HCT116 (cell line): Measurements from ENCODE around the gene TFCP2L1. TPM values are rescaled to one million over a fixed set of nuclear protein-coding genes. Genes with fewer than 3 reads are reported as not detected.

Experiments used
- ATAC-seq: fragments of 200-7000 bp; cut with Tn5 transposase; 2 replicates; pipeline ENCODE4 v1.9.1; 2020; ENCODE audit warnings: mild to moderate bottlenecking, moderate library complexity
- BruUV-seq: library from RNA; stranded (reverse); fragments of 400-500 nt; replicated peaks from 2 replicates; lab custom pipeline; 2021; lab: Mats Ljungman, UMichigan
- CTCF ChIA-PET: fragments of 300-600 bp; sonication (Branson Sonifier 250); formaldehyde crosslinking; loops from one replicate; lab custom pipeline; 2021; ENCODE audit warnings: antibody characterized with exemption; lab: Charles Lee
- POLR2A ChIA-PET: fragments of 300-600, 350-600 bp; sonication (Branson Sonifier 250); formaldehyde crosslinking; loops from one replicate; lab custom pipeline; 2021; ENCODE audit warnings: antibody characterized with exemption; lab: Charles Lee
- RAD21 ChIA-PET, 2 experiments: fragments of 300-600 bp; sonication (Branson Sonifier 250); formaldehyde crosslinking; loops; one replicate each; lab custom pipeline; 2023; ENCODE audit warnings: low total read pairs in 2 of 2; ENCODE audit not compliant: uncharacterized antibody in 2 of 2, unreplicated experiment in 2 of 2, low non-redundant PET in 1 of 2; lab: Charles Lee
- DNase-seq: peaks from one replicate; pipeline ENCODE4 v3.0.0-alpha.2; 2010; ENCODE audit warnings: low read depth, low spot score
- H2AFZ ChIP-seq: fragments of 200-600 bp; shearing (Covaris generic), sonication (generic); 2 replicates; pipeline ENCODE4 v1.6.1; 2017; ENCODE audit warnings: low read depth, mixed run types, mixed read lengths, antibody characterized with exemption, low read length; ENCODE audit not compliant: poor library complexity, severe bottlenecking
- H3K27ac ChIP-seq: 2 replicates; pipeline ENCODE4 v1.5.1; 2012; ENCODE audit warnings: low read depth, low read length
- H3K27me3 ChIP-seq: fragments of 200-600 bp; sonication (generic); 2 replicates; pipeline ENCODE4 v1.6.1; 2016; ENCODE audit warnings: mixed run types, low read length, mixed read lengths; ENCODE audit not compliant: insufficient read depth
- H3K36me3 ChIP-seq, 2 experiments: fragments of 200-500 bp in 1 of 2; fragments of 200-600 bp in 1 of 2; sonication (Bioruptor generic) in 1 of 2; sonication (generic) in 1 of 2; 2 replicates each; pipeline versions ENCODE4 v1.5.1 to v1.6.1; 2014 to 2016; ENCODE audit warnings: low read length in 2 of 2, inconsistent platforms in 1 of 2, mixed read lengths in 1 of 2, mixed run types in 1 of 2; ENCODE audit not compliant: insufficient read depth in 2 of 2, control insufficient read depth in 1 of 2
- H3K4me1 ChIP-seq, 2 experiments: fragments of 200-600 bp in 1 of 2; sonication (generic) in 1 of 2; 2 replicates each; pipeline versions ENCODE4 v1.5.1 to v1.6.1; 2012 to 2017; ENCODE audit warnings: low read length in 2 of 2, inconsistent platforms in 1 of 2, mild to moderate bottlenecking in 1 of 2, mixed read lengths in 1 of 2, mixed run types in 1 of 2, moderate library complexity in 1 of 2; ENCODE audit not compliant: insufficient read depth in 2 of 2, control insufficient read depth in 1 of 2
- H3K4me2 ChIP-seq: fragments of 200-600 bp; sonication (generic); 2 replicates; pipeline ENCODE4 v1.6.1; 2017; ENCODE audit warnings: mixed run types, low read length, mixed read lengths
- H3K4me3 ChIP-seq, 2 experiments: fragments of 200-600 bp in 1 of 2; sonication (generic) in 1 of 2; replicated peaks in 1 of 2; 2 replicates each; pipeline ENCODE4 v1.5.1; 2011 to 2016; ENCODE audit warnings: low read length in 2 of 2, control low read depth in 1 of 2, low read depth in 1 of 2, mild to moderate bottlenecking in 1 of 2, mixed read lengths in 1 of 2, mixed run types in 1 of 2
- H3K79me2 ChIP-seq: fragments of 200-600 bp; sonication (generic); 2 replicates; pipeline ENCODE4 v1.6.1; 2017; ENCODE audit warnings: mild to moderate bottlenecking, mixed run types, low read length, moderate library complexity, mixed read lengths; ENCODE audit not compliant: insufficient read depth
- H3K9ac ChIP-seq: fragments of 200-600 bp; sonication (generic); 2 replicates; pipeline ENCODE4 v1.6.1; 2016; ENCODE audit warnings: low read length, mixed read lengths
- H3K9me2 ChIP-seq: fragments of 200-600 bp; sonication (generic), shearing (Covaris generic); 2 replicates; pipeline ENCODE4 v1.6.1; 2017; ENCODE audit warnings: mixed run types, mild to moderate bottlenecking, moderate library complexity; ENCODE audit not compliant: insufficient read depth
- H3K9me3 ChIP-seq, 2 experiments: fragments of 200-500 bp in 1 of 2; fragments of 200-600 bp in 1 of 2; sonication (Bioruptor generic) in 1 of 2; sonication (generic) in 1 of 2; 2 replicates each; pipeline ENCODE4 v1.6.1; 2014 to 2017; ENCODE audit warnings: low read length in 2 of 2, mixed read lengths in 2 of 2, inconsistent platforms in 1 of 2, low read depth in 1 of 2, mild to moderate bottlenecking in 1 of 2, mixed run types in 1 of 2, moderate library complexity in 1 of 2; ENCODE audit not compliant: control insufficient read depth in 1 of 2, insufficient read depth in 1 of 2
- H4K20me1 ChIP-seq: fragments of 200-600 bp; sonication (generic), shearing (Covaris generic); 2 replicates; pipeline ENCODE4 v1.6.1; 2017; ENCODE audit warnings: mixed run types, mild to moderate bottlenecking, moderate library complexity; ENCODE audit not compliant: insufficient read depth
- CBX3 ChIP-seq: IDR thresholded peaks from 2 replicates; pipeline ENCODE4 v1.6.1; 2012; ENCODE audit warnings: low read depth
- CTCF ChIP-seq, 3 experiments: fragments of 200-600 bp in 1 of 3; sonication (generic) in 1 of 3; IDR thresholded peaks in 2 of 3; conservative IDR thresholded peaks in 1 of 3; 2 replicates each; pipeline ENCODE4 v1.5.1; 2012 to 2017; ENCODE audit warnings: low read depth in 2 of 3, low read length in 2 of 3, antibody characterized with exemption in 1 of 3, borderline replicate concordance in 1 of 3, control low read depth in 1 of 3, mild to moderate bottlenecking in 1 of 3, mixed read lengths in 1 of 3, mixed run types in 1 of 3, moderate library complexity in 1 of 3; ENCODE audit not compliant: insufficient read depth in 1 of 3
- EZH2 ChIP-seq: fragments of 200-600 bp; sonication (generic); IDR thresholded peaks from 2 replicates; pipeline ENCODE4 v1.6.1; 2017; ENCODE audit warnings: antibody characterized with exemption, mixed run types
- JUND ChIP-seq: IDR thresholded peaks from 2 replicates; pipeline ENCODE4 v1.6.1; 2012
- MAX ChIP-seq: IDR thresholded peaks from 2 replicates; pipeline ENCODE4 v1.6.1; 2012
- POLR2A ChIP-seq: IDR thresholded peaks from 2 replicates; pipeline ENCODE4 v1.7.0; 2011; ENCODE audit warnings: borderline replicate concordance; ENCODE audit not compliant: insufficient read depth, insufficient read length; ENCODE audit errors: extremely low read depth
- SIN3A ChIP-seq: IDR thresholded peaks from 2 replicates; pipeline ENCODE4 v1.6.1; 2012; ENCODE audit warnings: low read depth
- ZBTB33 ChIP-seq: IDR thresholded peaks from 2 replicates; pipeline ENCODE4 v1.6.1; 2011; ENCODE audit warnings: mild to moderate bottlenecking, low read length, moderate library complexity; ENCODE audit not compliant: insufficient replicate concordance; ENCODE audit errors: extremely low read depth
- ZFX ChIP-seq: fragments of 450-650 bp; IDR thresholded peaks from 2 replicates; pipeline ENCODE4 v1.6.1; 2017
- ZNF274 ChIP-seq: fragments of 200-500 bp; sonication (Bioruptor generic); IDR thresholded peaks from 2 replicates; pipeline ENCODE4 v1.6.1; 2014; ENCODE audit warnings: mild to moderate bottlenecking, low read depth, low read length, inconsistent platforms
- intact Hi-C: fragments of 100-400 bp; cut with micrococcal nuclease; formaldehyde crosslinking; loops from 2 replicates; pipeline ENCODE4 v1.10.0; 2022
- total RNA-seq: library from RNA; stranded (reverse); gene quantifications from one replicate; pipeline ENCODE4 v1.2.1, GENCODE V29; 2021; ENCODE audit not compliant: unreplicated experiment

TFCP2L1 gene
- total RNA-seq, 1 experiment from 2014 or later: 8.4 TPM

- no peaks in the 10 kb centered on the region for H3K27me3 ChIP-seq
- no peak overlapping the region for H3K4me3 ChIP-seq
- no peak overlapping the region for H3K9ac ChIP-seq
- H3K9me3 ChIP-seq: no peaks in the 10 kb centered on the region
- ATAC-seq: no peak
- DNase-seq: no peak
- no peak for TF ChIP-seq CBX3
- no peak for TF ChIP-seq ZNF274
- no peak for TF ChIP-seq CTCF (IDR thresholded peaks at IDR 0.05 in 2 of 3, conservative IDR thresholded peaks at IDR 0.05 in 1 of 3; ENCODE audit: borderline replicate concordance in 1 of 3, insufficient read depth in 1 of 3, low read depth in 2 of 3, low read length in 2 of 3)
- TF ChIP-seq ZBTB33: no peak
- no peak for TF ChIP-seq JUND
- no peak for TF ChIP-seq SIN3A
- TF ChIP-seq MAX: no peak
- no peak for TF ChIP-seq ZFX
- no peak for TF ChIP-seq POLR2A
- no peak for TF ChIP-seq EZH2
- no peaks in the 10 kb centered on the region for H3K36me3 ChIP-seq
- H3K4me1 ChIP-seq: no peaks in the 10 kb centered on the region
- intact Hi-C loops: no loop called here
- BruUV-seq: no TSS peak
- H3K9me2 ChIP-seq: no peaks in the 10 kb centered on the region
- no peaks in the 10 kb centered on the region for H4K20me1 ChIP-seq
- ChIA-PET POLR2A (no interaction called here), CTCF (interaction anchor here (1.0 to 1.8 kb wide), 2 partner anchors 196 to 240 kb away, joined by 3 to 9 read pairs; no protein-coding TSS in a partner anchor), RAD21 (no interaction called here)
- no peak overlapping the region for H3K27ac ChIP-seq
- no peak overlapping the region for H2AFZ ChIP-seq
- no peak overlapping the region for H3K4me2 ChIP-seq
- no peaks in the 10 kb centered on the region for H3K79me2 ChIP-seq
These were observed 39.6 kb upstream of the TFCP2L1 start for GRCh38 chr2:121324601-121325000.
